KBM-7 (cell line): Measurements from ENCODE around the gene NDST1.
A peak's percentile ranks its signal among the peaks of the same experiment; 100 is the strongest.

Experiments used
- DNase-seq: peaks from one replicate; pipeline ENCODE4 v3.0.0-alpha.2; 2015
- in situ Hi-C: fragments of 300-500 bp; cut with MboI; formaldehyde crosslinking; loops from 2 replicates; pipeline ENCODE4 v1.14.3; 2020; ENCODE audit warnings: low sequenced_read_pairs, low pct_unique_long_range_greater_than_20kb, mixed read lengths

The NDST1 gene

DNA sequence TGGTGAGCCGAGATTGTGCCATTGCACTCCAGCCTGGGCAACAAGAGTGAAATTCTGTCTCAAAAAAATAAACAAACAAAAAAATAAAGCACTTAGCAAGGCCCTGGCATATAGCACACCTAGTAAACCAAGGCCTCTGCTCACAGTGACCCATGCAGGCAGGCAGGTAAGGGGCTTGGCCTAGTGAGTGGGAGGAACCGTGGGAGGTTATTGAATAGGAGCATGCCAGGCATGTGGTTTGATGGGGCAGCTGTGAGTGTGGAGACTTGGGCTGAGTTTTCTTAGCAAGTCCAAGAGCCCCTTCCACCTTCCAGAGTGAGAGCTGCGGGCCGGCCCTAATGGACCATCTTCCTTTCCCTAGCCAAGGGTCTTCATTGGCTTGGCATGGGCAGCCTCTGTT, 4.5 kb upstream of the NDST1 start:
- in situ Hi-C loops = no loop called here
- DNase-seq = no peak

DNA sequence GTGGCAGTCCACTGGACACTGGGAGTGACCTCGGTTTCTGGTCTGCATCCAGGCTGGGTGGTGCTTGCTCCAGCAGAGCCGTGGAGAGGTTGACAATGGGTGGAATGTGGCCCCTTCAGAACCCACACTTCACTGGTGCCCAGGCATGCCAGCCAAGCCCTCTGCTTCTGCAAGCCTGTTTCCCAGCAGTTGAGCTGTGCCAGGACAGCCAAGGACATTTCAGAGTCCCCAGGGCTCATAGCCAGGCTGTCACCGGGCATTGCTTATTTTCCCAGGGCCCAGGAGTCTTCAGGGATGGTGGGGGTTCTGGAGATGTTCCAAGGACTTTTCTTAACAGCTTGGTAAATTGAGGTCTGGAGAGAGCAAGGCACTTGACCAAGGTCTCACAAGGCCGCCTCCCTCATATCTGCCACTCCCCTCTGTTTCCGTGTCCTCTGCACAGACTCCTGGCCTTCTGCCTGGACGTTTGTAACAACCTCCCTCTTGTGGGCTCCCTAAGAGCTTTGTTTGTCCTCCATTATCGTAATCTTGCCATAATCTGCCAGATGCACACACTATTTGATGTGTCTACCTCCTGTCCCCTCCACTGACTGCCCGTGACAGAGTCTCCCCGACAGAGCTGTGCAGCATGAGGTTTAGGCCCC, 3.8 kb upstream of the NDST1 start:
- in situ Hi-C loops = no loop called here
- no peak for DNase-seq

DNA sequence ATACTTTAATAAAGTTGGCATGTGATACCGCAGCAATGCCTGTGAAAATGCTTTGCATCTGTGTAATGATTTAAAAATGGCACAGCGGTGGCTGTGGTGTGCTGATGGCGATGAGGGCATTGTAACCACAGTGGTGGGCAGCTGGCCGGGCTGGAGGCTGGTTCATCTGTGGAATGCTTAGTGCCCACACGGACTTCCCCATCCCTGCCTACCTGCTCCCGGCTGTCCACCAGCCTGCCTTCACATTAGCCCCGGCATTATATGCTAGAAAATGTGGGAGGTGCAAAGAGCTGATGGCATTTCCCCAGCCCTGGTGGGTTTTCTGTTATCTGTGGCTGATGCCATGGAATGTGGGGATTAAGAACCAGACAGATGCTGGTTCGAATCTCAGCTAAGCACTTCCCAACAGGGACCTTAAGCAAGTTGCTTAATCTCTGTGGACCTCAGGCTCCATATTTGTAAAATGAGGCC, 2.9 kb upstream of the NDST1 start:
- DNase-seq = no peak
- in situ Hi-C loops = no loop called here

DNA sequence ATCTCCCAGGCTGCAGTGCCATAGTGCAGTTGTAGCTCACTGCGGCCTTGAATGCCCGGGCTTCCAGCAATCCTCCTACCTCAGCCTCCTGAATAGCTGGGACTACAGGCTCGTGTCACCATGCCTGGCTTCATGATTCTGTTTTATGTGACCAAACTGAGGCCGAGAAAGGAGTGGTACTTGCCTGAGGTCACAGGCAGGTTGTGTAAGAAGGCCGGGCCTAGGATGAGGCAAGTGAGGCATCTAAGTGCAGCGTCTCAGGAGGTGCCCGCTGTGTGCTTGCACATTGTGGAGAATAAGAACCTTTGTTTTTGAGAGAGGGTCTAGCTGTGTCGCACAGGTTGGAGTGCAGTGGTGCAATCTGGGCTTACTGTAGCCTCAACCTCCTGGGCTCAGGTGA, 2.1 kb upstream of the NDST1 start:
- in situ Hi-C loops = no loop called here
- DNase-seq = no peak

DNA sequence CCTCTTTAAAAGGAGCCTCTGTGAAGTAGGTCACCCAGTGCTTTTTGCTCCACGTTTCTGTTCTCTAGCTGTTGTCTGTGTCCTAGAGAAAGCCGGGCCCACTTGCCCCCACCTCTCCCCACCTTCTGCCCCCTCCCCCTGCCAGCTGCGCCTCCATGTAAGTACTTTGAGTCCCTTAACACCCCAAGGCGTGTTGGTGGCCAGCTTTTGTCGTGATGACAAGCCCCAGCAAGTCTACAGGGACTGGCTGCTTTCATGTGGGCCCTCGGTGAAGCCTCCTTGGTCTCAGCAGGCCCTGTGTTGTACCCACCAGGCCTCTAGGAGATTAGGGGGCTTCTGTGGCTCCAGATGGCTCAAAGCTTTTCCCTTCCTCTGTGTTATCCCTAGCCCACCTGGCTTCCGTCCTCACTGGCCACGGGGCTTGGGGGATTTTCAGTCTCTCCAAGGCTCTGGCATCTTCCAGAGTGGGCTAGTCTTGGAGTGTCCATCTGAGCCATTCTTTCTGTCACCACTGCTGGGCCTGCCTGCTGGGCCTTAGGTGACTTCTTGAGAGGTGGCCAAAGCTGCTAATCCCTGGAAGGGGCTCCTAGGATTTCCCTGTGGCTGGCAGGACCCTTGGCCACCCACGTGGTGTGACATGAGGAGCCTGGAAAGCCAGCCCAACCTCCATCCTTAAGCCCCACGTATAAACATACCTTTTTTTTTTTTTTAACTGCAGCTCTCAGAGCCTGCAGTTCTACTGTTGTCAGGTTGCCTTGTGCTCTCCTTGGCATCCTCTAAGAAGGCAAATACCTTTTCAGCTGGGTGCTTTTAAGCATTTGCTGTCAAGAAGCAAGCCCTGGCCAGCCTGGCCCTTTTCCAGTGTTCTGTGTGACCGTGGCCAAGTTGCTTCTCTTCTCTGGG, 1.1 kb upstream of the NDST1 start:
- in situ Hi-C loops = no loop called here
- no peak for DNase-seq

DNA sequence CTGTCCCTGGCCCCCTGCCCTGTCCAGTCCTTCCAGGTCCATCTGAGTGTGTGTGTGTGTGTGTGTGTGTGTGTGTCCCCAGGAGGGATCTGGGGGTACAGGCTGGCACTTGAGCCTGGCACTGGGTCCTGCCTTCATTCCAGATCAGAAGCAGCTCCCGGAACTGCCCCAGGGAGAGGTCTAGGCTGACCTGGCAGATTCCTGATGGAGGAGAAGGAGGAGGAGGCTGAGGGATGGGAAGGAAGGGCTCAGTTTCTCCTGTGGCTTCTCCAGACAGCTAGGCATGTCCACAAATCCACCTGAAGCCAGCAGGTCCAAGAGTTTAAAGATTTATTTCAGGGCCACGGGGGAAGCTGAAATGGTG, 328 bp downstream of the NDST1 start:
- DNase-seq = no peak
- in situ Hi-C loops = no loop called here

DNA sequence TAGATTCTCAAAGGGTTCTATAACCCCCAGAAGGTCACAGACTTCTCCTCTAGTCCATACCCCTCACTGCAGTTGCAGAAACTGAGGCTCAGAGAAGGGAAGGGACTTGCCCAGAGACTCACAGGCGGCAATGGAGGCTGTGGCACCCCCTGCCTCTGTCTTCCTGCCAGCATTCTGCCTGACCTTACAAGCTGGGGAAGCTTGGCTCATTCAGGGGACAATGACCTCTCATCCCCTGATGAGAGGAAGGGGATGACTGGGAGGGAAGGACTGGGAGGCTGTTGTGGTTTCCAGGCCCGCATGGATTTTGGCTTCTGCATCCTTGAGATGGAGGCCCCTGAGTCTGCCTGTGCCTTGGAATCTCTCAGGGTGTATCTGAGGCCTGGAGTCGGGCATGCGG, 897 bp downstream of the NDST1 start:
- in situ Hi-C loops = no loop called here
- DNase-seq = no peak

DNA sequence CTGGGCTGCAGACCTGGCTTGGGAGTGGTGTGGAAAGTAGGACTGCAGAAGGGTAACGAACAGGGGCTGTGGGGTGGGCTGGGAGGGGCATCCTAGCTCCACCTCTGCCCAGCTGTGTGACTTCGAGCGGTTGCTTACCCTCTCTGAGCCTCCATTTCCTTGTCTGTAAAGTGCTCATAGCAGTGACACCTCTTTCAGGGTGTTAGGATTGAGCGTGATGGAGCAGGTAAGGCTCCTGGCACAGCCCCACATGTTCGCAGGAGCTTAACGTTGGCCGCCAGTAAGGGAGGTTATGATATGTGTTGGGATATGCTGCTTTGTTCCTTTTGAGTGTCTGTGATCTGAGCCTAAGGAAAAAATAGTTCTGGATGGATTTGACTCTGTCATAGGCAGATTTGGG, 2.1 kb downstream of the NDST1 start:
- in situ Hi-C loops = no loop called here
- no peak for DNase-seq

DNA sequence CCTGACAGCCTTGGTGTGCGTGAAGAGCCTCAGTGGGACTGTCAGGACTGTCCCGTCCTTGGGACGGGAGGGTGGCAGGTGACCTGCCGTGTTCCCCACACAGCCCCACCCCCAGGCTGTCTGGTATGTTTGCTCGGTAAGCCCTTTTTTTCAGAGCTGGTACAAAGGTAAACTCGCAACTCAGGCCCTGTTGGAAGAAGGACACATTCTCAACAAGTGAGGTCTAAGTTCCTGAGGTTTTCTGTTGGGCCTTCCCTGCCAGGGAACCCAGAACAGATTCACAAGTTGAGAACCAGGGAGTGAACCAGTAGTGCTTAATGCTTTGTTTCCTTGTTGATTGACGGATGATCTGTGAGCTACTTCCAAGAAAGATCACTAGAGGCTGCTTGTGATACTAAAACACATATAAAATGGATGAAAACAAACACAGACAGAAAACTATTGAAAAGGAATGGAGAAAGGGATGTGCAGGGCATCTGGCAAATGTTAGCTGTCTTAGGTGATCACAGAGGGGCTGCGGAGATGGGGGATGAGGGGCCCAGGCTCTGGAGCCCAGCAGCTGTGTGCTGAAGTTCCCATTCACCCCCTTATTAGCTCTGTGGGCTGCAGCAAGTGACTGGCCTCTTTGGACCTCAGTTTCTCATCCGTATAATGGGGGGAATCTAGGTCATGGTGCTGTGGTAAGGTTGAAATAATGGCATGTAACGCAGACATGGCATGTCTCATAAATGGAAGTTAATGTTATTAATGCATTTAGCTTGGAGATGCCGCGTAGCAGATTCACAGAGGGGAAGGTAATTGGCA, 2.7 kb downstream of the NDST1 start:
- no peak for DNase-seq
- in situ Hi-C loops = no loop called here

DNA sequence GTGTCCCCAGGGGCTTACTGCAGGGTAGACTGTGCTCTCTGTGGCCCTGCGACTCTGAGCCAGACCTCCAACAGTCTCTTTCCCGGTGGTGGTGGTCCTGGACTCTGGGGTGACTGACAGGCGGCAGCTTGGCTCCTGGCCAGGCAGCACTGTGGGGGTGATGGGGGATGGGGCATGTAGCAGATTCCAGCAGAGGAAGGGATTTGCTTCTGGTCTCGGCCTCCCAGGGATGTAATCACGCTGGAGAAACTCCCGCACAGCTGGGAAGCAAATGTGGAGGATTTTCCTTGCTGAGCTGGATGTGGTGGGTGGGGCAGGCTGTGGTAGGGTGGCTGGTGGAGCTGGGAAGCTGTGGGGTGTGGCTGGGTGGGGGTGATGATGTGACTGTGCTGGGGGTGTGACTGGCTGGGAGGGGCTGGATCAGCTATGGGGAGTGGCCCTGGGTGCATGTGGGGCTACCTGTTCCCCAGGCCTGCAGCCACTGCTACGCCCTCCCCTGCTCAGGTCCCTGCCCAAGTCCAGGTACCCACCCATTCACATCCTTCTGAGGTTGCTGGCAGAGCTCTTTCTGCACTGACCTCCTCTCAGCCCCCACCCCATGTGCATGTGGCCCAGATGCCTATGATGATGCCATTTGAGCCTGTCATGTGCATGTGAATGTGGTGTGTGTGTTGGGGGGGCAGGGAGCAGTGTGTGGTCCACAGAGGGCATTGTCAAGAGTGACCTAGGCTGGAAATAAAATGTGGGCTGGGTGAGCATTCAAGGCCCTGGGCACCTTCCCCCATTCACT, 3.8 kb downstream of the NDST1 start:
- no peak for DNase-seq
- in situ Hi-C loops = no loop called here

DNA sequence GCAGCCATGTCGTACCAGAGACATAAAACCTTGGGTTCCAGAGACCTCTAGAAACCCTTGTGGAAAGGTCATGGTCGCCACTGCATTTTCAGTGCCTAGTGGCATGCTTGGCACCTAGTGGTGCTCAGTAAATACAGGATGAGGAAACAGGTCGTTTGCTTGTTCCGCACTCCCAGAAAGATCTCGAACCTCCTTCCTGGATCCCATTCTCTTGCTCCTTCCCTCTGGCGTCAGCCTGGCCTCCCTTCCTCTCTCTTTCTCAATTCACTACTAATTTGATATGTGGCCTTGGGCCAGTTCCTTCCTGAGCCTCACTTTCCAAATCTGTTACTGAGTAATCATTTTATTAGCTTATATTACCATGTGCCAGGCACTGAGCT, 4.4 kb downstream of the NDST1 start:
- in situ Hi-C loops = no loop called here

DNA sequence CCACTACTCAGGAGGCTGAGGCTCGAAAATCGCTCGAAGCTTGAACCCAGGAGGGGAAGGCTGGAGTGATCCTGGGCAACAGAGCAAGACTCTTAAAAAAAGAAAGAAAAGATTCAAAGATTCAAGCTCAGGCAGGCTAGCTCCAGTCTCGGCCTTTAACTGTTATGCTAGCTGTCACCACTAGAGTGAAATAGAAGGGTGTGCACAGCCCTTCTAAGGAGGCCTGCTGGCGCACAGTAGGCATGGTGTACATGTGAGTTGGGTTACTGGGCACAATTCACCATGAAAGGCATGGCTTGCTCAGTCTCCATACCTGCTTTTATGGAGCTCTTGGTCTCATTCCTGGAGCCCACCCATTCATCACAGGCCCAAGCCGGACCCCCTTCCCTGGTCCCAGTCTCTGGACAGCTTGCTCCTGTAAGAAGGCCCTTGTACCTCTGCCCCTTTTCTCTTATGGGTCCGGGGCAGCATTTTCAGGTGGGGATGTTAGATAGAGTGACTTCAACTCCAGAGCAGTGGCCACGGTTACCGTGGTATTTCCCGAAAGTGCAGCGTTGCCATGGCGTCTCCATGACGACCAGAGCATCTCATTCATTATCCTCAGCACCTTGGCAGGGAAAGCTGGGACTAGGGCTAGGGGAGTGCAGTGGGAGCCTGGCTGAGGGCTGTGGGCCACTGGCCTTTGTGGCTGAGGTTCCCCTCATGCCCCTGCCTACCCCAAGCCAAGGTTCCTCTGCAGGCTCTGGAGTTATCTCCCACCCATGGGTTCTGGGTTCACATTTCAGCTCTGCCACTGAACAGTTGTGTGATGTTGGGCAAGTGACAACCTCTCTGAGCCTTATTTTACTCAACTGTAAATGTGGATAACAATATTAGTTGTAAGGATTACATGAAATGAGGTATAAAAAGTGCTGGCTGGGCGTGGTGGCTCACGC, 5.7 kb downstream of the NDST1 start:
- DNase-seq = peak; percentile 27
- in situ Hi-C loops = no loop called here

More for the DNA sequence above, 4.4 kb downstream of the NDST1 start:
- DNase-seq = no peak

DNA sequence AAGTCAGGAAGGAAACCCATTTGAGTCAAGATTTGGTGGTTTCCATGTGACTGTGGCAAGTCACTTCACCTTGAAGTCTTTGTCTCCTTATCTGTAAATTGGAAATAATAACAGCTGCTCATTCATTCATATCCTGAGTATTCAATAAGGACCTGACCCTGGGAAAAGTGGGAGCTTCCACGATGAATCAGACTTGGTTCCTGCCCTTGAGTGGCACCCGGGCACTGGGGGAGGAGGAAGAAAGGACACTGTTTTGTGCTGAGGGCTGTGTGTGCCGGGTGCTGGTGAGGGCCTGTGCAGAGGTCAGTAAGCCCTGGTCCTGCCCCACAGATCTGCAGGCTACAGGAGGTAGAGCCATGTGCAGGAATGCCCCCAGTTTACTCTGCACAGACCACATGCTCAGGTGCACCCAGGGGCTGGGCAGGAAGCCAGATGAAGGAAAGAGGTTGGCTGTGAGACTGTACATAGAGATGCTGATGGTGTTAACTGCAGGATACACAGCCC, 6.8 kb downstream of the NDST1 start:
- in situ Hi-C loops = no loop called here
- no peak for DNase-seq

DNA sequence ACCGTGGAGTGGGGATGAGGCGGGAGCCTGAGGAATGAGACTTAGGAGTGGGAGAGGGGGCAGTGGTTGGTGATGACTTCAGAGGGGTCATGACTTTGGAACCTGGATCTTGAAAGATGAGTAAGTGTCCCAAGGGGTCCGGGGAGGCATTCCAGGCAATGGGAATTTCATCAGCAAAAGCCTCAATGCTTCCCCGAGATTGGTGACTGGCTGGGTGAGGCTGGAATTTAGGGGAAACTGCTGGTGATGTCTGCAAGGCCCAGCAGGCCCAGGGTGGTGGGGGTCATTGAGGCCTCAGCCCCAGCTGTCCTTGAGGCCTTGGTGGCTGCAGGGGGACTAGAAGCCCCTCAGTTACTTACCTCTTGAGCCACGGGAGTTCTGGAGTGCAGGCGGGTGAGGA, 7.5 kb downstream of the NDST1 start:
- in situ Hi-C loops = no loop called here

DNA sequence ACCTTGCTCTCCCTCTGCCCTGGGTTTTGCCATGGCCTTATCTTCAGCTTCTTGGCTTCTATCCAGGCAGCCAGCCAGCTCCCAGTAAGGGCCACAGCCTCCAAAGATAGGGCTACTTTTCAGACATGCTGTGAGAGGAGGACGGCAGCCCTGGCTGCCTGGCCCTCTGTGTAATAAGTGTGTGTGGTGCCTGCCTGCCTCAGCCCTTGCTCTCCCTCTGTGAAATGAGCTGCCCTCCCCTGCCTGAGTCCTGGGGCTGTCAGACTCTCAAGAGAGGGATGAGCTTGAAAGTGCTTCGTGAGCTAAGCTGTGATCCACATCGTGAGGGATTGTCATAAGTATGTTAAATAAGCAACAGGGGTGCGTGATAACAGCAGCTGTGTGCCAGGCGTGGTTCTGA, 8.1 kb downstream of the NDST1 start:
- in situ Hi-C loops = no loop called here
- DNase-seq = no peak

More for the DNA sequence above, 7.5 kb downstream of the NDST1 start:
- no peak for DNase-seq

DNA sequence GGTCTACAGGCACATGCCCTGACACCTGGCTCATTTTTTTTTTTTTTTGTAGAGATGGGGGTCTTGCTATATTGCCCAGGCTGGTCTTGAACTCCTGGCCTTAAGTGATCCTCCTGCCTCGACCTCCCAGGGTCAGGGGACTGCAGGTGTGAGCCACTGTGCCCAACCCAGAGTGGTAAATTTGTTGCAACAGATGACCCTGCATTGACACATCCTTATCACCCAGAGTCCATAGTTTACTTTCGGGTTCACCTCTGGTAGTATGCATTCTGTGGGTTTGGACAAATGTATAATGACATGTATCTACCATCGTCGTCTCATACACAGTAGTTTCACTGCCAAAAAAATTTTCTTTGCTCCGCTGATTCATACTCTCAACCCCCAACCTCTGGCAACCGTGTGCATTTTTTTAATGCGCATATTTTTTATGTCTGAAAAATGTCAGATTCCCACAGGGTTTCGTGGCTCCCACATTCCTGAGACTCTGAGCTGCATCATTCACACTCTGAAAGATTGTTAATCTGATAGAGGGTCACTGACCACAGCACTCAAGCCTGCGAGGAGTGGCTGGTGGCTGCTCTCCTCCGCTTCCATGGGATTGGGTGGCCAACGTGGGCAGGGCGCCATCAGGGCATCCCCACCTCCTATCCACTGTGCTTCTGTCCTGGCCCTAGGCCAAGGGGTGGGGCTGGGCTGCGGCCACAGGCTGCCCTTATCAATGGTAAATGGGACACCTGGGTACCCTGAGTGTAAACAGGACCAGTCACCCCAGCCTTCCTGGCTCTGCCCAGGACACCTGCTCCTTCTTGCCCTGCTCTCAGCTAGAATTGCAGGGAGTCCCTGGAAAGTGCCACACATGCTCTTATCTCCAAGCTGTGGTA, 9.6 kb downstream of the NDST1 start:
- in situ Hi-C loops = no loop called here
- no peak for DNase-seq
